Immature natural killer cell (primary cell): ENCODE data around the gene DIP2C. TPM values are rescaled to one million over a fixed set of nuclear protein-coding genes. Genes with fewer than 3 reads are reported as not detected.
"Not testable (repeated sequence)": the region's sequence is repeated elsewhere in the genome, so short reads cannot be mapped to it uniquely, and the experiment has no call there.

Experiments
- DNase-seq, 3 donors: peaks; one replicate each; pipeline ENCODE4 v3.0.0; 2022; ENCODE audit warnings: mixed read lengths in 1 of 3
- H3K27ac Mint-ChIP-seq, 6 donors: one replicate each; pipeline ENCODE4 v1.8.0; 2020; ENCODE audit warnings: mixed read lengths in 6 of 6, mild to moderate bottlenecking in 5 of 6, inconsistent platforms in 4 of 6, moderate library complexity in 3 of 6
- H3K27me3 Mint-ChIP-seq, 3 donors: one replicate each; pipeline ENCODE4 v1.8.0; 2020 to 2021; ENCODE audit warnings: low read depth in 3 of 3, mild to moderate bottlenecking in 3 of 3, mixed read lengths in 3 of 3, moderate library complexity in 3 of 3, inconsistent platforms in 1 of 3
- H3K36me3 Mint-ChIP-seq, 3 donors: one replicate each; pipeline ENCODE4 v1.8.0; 2020; ENCODE audit warnings: mixed read lengths in 3 of 3, inconsistent platforms in 2 of 3, mild to moderate bottlenecking in 2 of 3
- H3K4me1 Mint-ChIP-seq, 2 donors: one replicate each; pipeline ENCODE4 v1.8.0; 2020; ENCODE audit warnings: inconsistent platforms in 2 of 2, mild to moderate bottlenecking in 2 of 2, mixed read lengths in 2 of 2, moderate library complexity in 1 of 2
- H3K4me3 Mint-ChIP-seq, 5 donors: one replicate each; pipeline ENCODE4 v1.8.0; 2020; ENCODE audit warnings: mild to moderate bottlenecking in 5 of 5, mixed read lengths in 5 of 5, inconsistent platforms in 3 of 5, moderate library complexity in 3 of 5
- H3K9me3 Mint-ChIP-seq, 6 donors: one replicate each; pipeline ENCODE4 v1.8.0; 2020; ENCODE audit warnings: mild to moderate bottlenecking in 6 of 6, mixed read lengths in 6 of 6, inconsistent platforms in 4 of 6, moderate library complexity in 3 of 6
- polyA plus RNA-seq, 3 donors: library from polyadenylated mRNA; unstranded; fragments of 300-500 nt; fragmentation: Illumina TruSeq; gene quantifications; one replicate each; pipeline ENCODE4 v1.2.3, GENCODE V29; 2021

DIP2C gene
- polyA plus RNA-seq, 3 donors from 2014 or later, result 0.06 to 0.41 TPM; not detected in 1

- Mint-ChIP-seq H3K27me3 (peaks cover 0 to 8% (median 5%) of the 10 kb centered on the region in 3 donors), H3K9me3 (no peaks in the 10 kb centered on the region), H3K36me3 (no peaks in the 10 kb centered on the region), H3K4me3 (no peak overlapping the region), H3K27ac (no peak overlapping the region), H3K4me1 (no peaks in the 10 kb centered on the region)
- DNase-seq, result no peak
Measured at GRCh38 chr10:602391-603005, 87.0 kb downstream of the DIP2C start.

DNA sequence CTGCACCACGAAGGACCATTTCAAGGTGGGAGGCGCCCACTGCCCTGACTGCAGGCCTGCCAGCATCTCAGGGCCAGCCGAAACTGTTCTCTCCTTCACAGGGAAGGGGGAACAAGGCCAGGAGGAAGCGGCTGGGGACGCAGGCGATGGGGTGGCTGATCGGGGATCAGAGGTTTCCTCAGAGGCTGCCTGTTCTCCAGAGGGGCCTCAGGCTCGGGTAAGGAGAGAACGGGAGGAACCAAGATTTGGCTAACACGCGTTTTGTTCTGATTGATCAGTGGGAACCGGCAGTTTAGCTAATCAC is 87.9 kb downstream of the DIP2C start:
- Mint-ChIP-seq H3K4me1 (no peaks in the 10 kb centered on the region), H3K4me3 (no peak overlapping the region), H3K27me3 (peaks cover 0 to 8% (median 5%) of the 10 kb centered on the region in 3 donors), H3K27ac (no peak overlapping the region), H3K36me3 (no peaks in the 10 kb centered on the region), H3K9me3 (no peaks in the 10 kb centered on the region)
- no peak for DNase-seq

DNA sequence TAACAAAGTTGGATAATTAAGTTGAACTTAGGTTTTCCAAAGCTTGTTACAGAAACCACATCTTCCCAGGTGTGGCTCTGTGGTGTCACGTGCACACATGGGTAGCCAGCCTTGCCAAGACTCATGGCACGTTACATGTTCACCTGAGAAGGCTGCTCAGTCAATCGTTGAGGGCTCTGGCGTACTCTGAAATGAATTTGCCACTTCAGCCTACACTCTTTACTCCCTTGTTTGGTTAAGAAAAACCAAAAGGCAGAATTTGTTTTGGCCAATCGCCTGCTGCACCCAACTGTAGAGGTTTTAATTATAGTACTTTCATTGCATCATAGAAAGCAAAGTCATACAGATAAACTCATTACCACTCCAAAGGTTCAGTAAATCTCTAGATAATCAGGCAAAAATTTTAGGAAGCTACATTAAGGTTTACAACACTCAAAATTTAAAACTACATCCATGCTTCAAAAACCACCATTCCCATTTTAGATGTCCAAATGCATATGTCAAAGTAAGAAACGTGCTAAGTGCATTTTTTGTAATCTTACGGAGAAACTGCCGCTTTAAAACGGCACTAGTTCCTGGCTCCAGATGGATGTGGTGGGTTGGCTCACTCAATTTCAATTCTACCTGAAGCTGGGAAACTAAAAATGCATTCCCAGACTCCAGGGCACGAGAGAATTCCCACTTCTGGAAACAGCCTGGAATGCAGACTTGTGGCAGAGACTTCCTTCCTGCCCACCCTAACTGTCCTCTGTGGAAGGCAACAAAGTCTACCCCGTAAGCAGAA is 88.4 kb downstream of the DIP2C start:
- H3K36me3 Mint-ChIP-seq, result no peaks in the 10 kb centered on the region
- no peaks in the 10 kb centered on the region for H3K4me1 Mint-ChIP-seq
- H3K4me3 Mint-ChIP-seq, result no peak overlapping the region
- DNase-seq, result no peak
- H3K9me3 Mint-ChIP-seq, result no peaks in the 10 kb centered on the region
- peaks cover 0 to 8% (median 5%) of the 10 kb centered on the region in 3 donors for H3K27me3 Mint-ChIP-seq
- H3K27ac Mint-ChIP-seq, result no peak overlapping the region

DNA sequence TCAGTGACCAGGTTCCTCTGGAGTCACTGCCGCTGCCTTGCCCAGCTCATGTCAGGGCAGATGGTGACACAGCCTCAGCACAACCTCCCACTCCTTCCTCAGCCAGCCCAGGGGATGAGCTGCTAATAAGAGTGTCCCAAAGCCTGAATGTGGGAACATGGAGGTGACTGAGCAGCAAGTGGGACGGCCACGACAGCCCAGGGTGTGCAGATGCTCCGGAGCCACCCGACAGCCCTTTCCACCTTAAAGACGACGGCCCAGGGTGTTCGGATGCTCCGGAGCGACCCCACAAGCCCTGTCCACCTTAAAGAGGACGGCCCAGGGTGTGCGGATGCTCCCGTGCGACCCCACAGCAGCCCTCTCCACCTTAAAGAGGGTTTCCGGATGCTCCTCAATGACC is 89.2 kb downstream of the DIP2C start:
- no peaks in the 10 kb centered on the region for H3K9me3 Mint-ChIP-seq
- DNase-seq, result no peak
- H3K4me1 Mint-ChIP-seq, result no peaks in the 10 kb centered on the region
- peaks cover 0 to 5% (median 3%) of the 10 kb centered on the region in 3 donors for H3K27me3 Mint-ChIP-seq
- no peak overlapping the region for H3K4me3 Mint-ChIP-seq
- H3K36me3 Mint-ChIP-seq, result no peaks in the 10 kb centered on the region
- H3K27ac Mint-ChIP-seq, result no peak overlapping the region

GRCh38 chr10:599767-600166 is 89.7 kb downstream of the DIP2C start:
- H3K4me3 Mint-ChIP-seq, result no peak overlapping the region
- H3K9me3 Mint-ChIP-seq, result no peaks in the 10 kb centered on the region
- no peaks in the 10 kb centered on the region for H3K4me1 Mint-ChIP-seq
- H3K27me3 Mint-ChIP-seq, result peaks cover 0 to 5% (median 3%) of the 10 kb centered on the region in 3 donors
- no peaks in the 10 kb centered on the region for H3K36me3 Mint-ChIP-seq
- no peak for DNase-seq
- H3K27ac Mint-ChIP-seq, result no peak overlapping the region

- Mint-ChIP-seq H3K27me3 (peaks cover 2 to 3% (median 2%) of the 10 kb centered on the region in 3 donors), H3K9me3 (no peaks in the 10 kb centered on the region), H3K4me3 (no peak overlapping the region), H3K36me3 (no peaks in the 10 kb centered on the region), H3K27ac (no peak overlapping the region), H3K4me1 (no peaks in the 10 kb centered on the region)
- DNase-seq, result no peak
Measured at GRCh38 chr10:598415-599170, 90.9 kb downstream of the DIP2C start.

GRCh38 chr10:597976-598375 is 91.5 kb downstream of the DIP2C start:
- no peaks in the 10 kb centered on the region for H3K9me3 Mint-ChIP-seq
- no peak overlapping the region for H3K4me3 Mint-ChIP-seq
- peaks cover 2 to 3% (median 2%) of the 10 kb centered on the region in 3 donors for H3K27me3 Mint-ChIP-seq
- H3K27ac Mint-ChIP-seq, result no peak overlapping the region
- H3K36me3 Mint-ChIP-seq, result no peaks in the 10 kb centered on the region
- no peaks in the 10 kb centered on the region for H3K4me1 Mint-ChIP-seq
- no peak for DNase-seq

- peaks cover 0 to 3% (median 2%) of the 10 kb centered on the region in 3 donors for H3K27me3 Mint-ChIP-seq
- no peaks in the 10 kb centered on the region for H3K36me3 Mint-ChIP-seq
- H3K4me3 Mint-ChIP-seq, result no peak overlapping the region
- H3K27ac Mint-ChIP-seq, result no peak overlapping the region
- no peaks in the 10 kb centered on the region for H3K4me1 Mint-ChIP-seq
- no peaks in the 10 kb centered on the region for H3K9me3 Mint-ChIP-seq
- DNase-seq, result no peak
Measured at GRCh38 chr10:596725-597345, 92.6 kb downstream of the DIP2C start.

GRCh38 chr10:596131-596530 is 93.3 kb downstream of the DIP2C start:
- not testable (repeated sequence) for DNase-seq, H3K27ac Mint-ChIP-seq, H3K36me3 Mint-ChIP-seq, H3K4me3 Mint-ChIP-seq, H3K27me3 Mint-ChIP-seq, H3K9me3 Mint-ChIP-seq, H3K4me1 Mint-ChIP-seq

DNA sequence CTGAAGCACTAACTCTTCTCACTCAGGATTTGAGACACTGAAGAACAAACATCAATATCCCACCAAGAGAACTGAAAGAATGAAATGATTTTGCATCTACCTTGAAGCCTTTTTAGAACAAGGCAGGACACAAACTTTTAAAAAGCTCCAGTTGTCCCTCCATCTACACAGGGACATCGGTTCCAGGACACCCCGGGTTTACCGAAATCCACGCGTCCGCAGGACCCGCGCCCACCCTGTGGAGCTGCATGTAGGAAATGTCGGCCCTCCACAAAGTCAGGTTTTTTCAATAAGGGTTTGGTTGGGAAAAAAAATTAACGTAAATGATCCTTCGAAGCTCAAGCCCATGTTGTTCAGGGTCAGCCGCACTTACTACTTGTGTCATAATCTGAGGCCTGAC is 94.0 kb downstream of the DIP2C start:
- no peak overlapping the region for H3K4me3 Mint-ChIP-seq

GRCh38 chr10:594584-595270 is 94.7 kb downstream of the DIP2C start:
- Mint-ChIP-seq H3K4me3 (no peak overlapping the region), H3K27ac (no peak overlapping the region), H3K4me1 (no peaks in the 10 kb centered on the region), H3K27me3 (peaks cover 0 to 7% (median 2%) of the 10 kb centered on the region in 3 donors), H3K36me3 (no peaks in the 10 kb centered on the region), H3K9me3 (no peaks in the 10 kb centered on the region)
- no peak for DNase-seq

More for the DNA sequence above, 94.0 kb downstream of the DIP2C start:
- Mint-ChIP-seq H3K27ac (no peak overlapping the region), H3K27me3 (peaks cover 0 to 6% (median 2%) of the 10 kb centered on the region in 3 donors), H3K9me3 (no peaks in the 10 kb centered on the region), H3K36me3 (no peaks in the 10 kb centered on the region), H3K4me1 (no peaks in the 10 kb centered on the region)
- DNase-seq, result no peak

DNA sequence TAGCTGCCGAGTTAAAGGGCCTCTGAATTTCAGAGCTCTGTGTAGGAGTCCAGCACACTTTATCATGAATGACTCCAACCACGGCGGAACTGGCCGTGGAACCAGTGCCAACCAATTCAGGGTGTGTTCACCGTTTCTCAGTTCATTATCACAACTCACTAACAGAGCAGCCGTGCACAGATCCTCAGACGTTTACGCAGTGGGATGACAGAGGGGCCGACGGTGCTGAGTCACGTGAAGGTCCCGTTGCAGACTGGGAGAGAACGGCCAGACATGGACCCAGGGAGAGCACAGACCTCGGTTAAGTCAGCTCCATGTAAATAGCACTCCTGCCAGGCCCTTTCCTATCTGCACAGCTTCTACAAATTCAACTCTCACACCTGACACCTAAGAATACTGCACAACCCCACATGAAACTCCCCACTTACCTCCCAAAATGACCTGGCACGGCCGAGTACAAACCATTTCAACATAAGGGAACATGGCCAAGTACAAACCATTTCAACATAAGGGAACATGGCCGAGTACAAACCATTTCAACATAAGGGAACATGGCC is 95.5 kb downstream of the DIP2C start:
- peaks cover 0 to 8% (median 6%) of the 10 kb centered on the region in 3 donors for H3K27me3 Mint-ChIP-seq
- H3K36me3 Mint-ChIP-seq, result no peaks in the 10 kb centered on the region
- H3K9me3 Mint-ChIP-seq, result no peaks in the 10 kb centered on the region
- no peak overlapping the region for H3K27ac Mint-ChIP-seq
- H3K4me1 Mint-ChIP-seq, result no peaks in the 10 kb centered on the region
- DNase-seq, result no peak
- no peak overlapping the region for H3K4me3 Mint-ChIP-seq

GRCh38 chr10:593421-593820 is 96.0 kb downstream of the DIP2C start:
- peaks cover 0 to 8% (median 6%) of the 10 kb centered on the region in 3 donors for H3K27me3 Mint-ChIP-seq

More at GRCh38 chr10:593421-593820, 96.0 kb downstream of the DIP2C start:
- Mint-ChIP-seq H3K4me3 (no peak overlapping the region), H3K9me3 (no peaks in the 10 kb centered on the region), H3K36me3 (no peaks in the 10 kb centered on the region), H3K27ac (no peak overlapping the region), H3K4me1 (no peaks in the 10 kb centered on the region)
- DNase-seq, result no peak
